ENCODE measurements around the gene RAB9B. TPM values are rescaled to one million over a fixed set of nuclear protein-coding genes. Genes with fewer than 3 reads are reported as not detected.

RAB9B gene
- total RNA-seq, 4 donors from 2014 or later = 0.50 to 3.9 (median 0.76) TPM

DNA sequence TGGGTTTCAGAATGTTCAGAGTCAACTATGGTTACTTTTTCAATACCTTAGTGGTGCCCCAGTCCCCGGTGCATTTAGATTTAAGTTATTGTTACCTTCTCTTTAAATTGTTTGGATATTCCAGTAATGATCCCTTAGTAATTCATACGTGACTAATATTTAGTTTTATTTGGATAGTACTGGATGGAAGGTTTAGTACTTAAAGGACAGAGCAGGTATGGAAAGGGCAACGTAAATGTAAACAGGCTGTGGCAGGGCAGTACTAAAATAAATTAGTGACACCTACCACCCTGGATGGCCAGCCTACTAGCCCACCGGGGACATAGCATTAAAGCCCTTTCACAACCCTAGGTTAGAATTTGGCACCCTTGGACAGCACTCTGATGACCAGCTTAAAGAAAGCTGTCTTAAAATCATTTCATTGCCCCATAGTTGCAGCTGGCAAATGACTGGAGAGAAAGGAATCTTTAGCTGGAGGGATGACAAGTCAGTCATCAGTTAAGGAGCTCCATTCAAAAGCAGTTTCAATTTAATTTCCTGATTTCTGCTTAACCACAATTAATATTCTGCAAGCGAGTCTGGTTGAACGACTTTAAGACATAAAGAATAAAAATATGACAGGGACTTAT is 39.0 kb downstream of the RAB9B start:
- no peak for DNase-seq (ENCODE audit: low spot score)
- TF ChIP-seq, protein P1, sequence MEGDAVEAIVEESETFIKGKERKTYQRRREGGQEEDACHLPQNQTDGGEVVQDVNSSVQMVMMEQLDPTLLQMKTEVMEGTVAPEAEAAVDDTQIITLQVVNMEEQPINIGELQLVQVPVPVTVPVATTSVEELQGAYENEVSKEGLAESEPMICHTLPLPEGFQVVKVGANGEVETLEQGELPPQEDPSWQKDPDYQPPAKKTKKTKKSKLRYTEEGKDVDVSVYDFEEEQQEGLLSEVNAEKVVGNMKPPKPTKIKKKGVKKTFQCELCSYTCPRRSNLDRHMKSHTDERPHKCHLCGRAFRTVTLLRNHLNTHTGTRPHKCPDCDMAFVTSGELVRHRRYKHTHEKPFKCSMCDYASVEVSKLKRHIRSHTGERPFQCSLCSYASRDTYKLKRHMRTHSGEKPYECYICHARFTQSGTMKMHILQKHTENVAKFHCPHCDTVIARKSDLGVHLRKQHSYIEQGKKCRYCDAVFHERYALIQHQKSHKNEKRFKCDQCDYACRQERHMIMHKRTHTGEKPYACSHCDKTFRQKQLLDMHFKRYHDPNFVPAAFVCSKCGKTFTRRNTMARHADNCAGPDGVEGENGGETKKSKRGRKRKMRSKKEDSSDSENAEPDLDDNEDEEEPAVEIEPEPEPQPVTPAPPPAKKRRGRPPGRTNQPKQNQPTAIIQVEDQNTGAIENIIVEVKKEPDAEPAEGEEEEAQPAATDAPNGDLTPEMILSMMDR (IDR thresholded peaks at IDR 0.05) = no peak
- no peak for ATAC-seq (ENCODE audit: low FRiP score)

DNA sequence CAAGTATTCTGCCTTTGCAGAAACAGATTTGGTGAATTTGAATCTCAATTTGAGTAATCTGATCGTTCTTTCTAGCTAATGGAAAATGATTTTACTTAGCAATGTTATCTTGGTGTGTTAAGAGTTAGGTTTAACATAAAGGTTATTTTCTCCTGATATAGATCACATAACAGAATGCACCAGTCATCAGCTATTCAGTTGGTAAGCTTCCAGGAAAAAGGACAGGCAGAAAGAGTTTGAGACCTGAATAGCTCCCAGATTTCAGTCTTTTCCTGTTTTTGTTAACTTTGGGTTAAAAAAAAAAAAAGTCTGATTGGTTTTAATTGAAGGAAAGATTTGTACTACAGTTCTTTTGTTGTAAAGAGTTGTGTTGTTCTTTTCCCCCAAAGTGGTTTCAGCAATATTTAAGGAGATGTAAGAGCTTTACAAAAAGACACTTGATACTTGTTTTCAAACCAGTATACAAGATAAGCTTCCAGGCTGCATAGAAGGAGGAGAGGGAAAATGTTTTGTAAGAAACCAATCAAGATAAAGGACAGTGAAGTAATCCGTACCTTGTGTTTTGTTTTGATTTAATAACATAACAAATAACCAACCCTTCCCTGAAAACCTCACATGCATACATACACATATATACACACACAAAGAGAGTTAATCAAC is 40.1 kb downstream of the RAB9B start:
- no peak for DNase-seq (ENCODE audit: low spot score)
- ATAC-seq (ENCODE audit: low FRiP score) = no peak
- TF ChIP-seq, protein P1 (IDR thresholded peaks at IDR 0.05) = no peak

DNA sequence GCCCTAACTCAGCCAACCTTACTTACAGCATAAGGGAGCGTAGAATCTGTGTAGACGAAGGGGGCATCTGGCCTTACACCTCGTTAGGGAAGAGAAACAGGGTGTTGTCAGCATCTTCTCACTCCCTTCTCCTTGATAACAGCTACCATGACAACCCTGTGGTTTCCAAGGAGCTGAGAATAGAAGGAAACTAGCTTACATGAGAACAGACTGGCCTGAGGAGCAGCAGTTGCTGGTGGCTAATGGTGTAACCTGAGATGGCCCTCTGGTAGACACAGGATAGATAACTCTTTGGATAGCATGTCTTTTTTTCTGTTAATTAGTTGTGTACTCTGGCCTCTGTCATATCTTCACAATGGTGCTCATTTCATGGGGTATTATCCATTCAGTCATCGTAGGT is 40.8 kb downstream of the RAB9B start:
- no peak for DNase-seq (ENCODE audit: low spot score)
- ATAC-seq (ENCODE audit: low FRiP score) = no peak
- TF ChIP-seq, protein P1 (IDR thresholded peaks at IDR 0.05) = no peak

DNA sequence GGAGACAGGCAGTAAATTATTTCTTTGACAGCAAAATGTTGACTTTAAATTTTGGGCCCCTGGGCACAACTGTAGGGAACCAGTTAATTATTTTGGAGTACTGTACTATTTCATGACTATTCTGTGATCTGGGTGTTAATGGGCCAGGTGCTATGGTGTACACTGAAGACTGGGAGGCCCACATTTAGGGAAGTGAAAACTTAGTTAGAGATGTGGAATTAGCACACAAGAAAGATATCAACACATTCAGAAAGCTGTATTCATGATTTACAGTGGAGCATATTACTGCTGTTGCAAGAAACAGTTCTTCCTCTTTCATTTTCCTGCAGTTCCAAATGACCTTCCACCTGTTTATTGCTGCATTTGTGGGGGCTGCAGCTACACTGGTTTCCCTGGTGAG is 43.1 kb downstream of the RAB9B start:
- ATAC-seq (ENCODE audit: low FRiP score) = no peak
- no peak for DNase-seq (ENCODE audit: low spot score)
- TF ChIP-seq, protein P1 (IDR thresholded peaks at IDR 0.05) = no peak

DNA sequence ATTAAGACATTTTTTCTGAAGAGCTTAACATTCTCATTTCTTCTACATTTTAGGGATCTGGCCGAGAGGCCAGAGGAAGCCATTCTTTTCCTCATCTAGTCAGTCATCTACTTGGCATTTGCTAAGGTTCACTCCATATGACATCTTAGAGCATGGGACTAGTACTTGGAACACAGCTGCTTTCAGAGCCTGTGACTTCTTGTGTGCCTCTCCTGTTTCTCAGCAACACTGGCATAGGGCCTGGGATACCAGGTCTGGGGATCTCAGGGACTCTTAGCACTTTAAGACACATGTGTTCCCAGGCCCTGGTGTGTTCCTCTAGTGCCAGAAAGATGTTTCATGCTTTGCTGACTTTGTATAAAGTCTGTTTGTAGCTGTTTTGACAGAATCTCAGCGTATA is 48.1 kb downstream of the RAB9B start:
- TF ChIP-seq, protein P1 (IDR thresholded peaks at IDR 0.05) = no peak
- DNase-seq (ENCODE audit: low spot score) = no peak
- ATAC-seq (ENCODE audit: low FRiP score) = no peak

DNA sequence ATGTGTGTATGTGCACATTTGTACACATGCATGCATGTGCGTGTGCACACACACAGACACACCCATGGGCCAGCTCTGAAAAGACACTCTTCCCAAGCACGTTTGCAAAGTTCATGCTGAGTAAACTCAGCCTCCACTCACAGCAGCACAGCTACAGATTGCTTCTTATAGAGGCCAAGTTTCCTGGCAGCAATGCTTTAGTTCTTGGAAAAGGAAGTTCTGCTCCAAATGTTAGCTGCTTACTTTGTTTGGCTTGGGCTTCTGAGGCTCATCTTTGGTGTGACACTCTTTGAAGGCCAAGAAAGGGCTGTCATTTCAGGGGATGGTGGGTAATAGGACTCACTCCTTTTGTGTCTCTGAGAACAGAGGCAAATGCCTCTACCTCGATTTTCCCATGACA is 48.9 kb downstream of the RAB9B start:
- TF ChIP-seq, protein P1 (IDR thresholded peaks at IDR 0.05) = no peak
- ATAC-seq (ENCODE audit: low FRiP score) = no peak
- DNase-seq (ENCODE audit: low spot score) = no peak

DNA sequence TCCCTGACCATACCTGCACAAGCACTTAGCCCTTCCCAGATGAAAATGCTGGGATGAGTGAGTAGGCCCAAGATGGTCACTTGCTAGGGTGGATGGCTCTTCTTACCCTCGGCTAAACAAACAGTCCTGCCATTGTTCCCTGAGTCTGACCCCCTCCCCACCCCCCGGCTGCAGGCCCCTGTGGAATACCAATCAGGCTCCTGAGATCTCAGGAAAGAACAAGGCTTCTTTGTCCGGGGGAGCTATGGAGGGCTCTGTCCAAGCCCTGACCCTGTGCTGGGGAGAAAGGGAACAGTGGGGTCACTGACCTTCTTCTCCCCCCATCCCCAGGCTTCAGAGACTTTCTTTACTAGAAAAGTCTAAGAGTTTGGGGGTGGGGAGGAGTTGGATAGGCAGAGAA is 49.4 kb downstream of the RAB9B start:
- ATAC-seq (ENCODE audit: low FRiP score) (no peak), DNase-seq (ENCODE audit: low spot score) (no peak)
- TF ChIP-seq, protein P1 (IDR thresholded peaks at IDR 0.05) = no peak

Data from omental fat pad (tissue), 4 donors.